Dendritic cell treated with granulocyte-macrophage colony-stimulating factor and Interleukin-4, amounts not matched to agents 40 ng/mL and 50 ng/mL, for 4 days (primary cell): Measurements from ENCODE around the gene GPR21.
A peak's percentile ranks its signal among the peaks of the same experiment; 100 is the strongest.

Source experiments
- H3K27ac Mint-ChIP-seq: one replicate; pipeline ENCODE4 v1.8.0; 2022; ENCODE audit warnings: mild to moderate bottlenecking, mixed read lengths
- H3K27me3 Mint-ChIP-seq: one replicate; pipeline ENCODE4 v1.8.0; 2022; ENCODE audit warnings: mild to moderate bottlenecking, mixed read lengths
- H3K36me3 Mint-ChIP-seq: one replicate; pipeline ENCODE4 v1.8.0; 2022; ENCODE audit warnings: low read depth, mixed read lengths
- H3K4me1 Mint-ChIP-seq: one replicate; pipeline ENCODE4 v1.8.0; 2022; ENCODE audit warnings: low read depth, mixed read lengths
- H3K4me3 Mint-ChIP-seq: one replicate; pipeline ENCODE4 v1.8.0; 2022; ENCODE audit warnings: mild to moderate bottlenecking, moderate library complexity, mixed read lengths
- H3K9me3 Mint-ChIP-seq: one replicate; pipeline ENCODE4 v1.8.0; 2022; ENCODE audit warnings: mixed read lengths
- intact Hi-C: fragments of 100-400 bp; cut with micrococcal nuclease; formaldehyde crosslinking; loops from one replicate; pipeline ENCODE4 v1.15.0; 2022

Gene GPR21

GRCh38 chr9:123033352-123033751 is at the start of gene GPR21:
GPR21 (plus strand) TSS chr9:123033667; CDS start chr9:123034567, 900 bp downstream.
- intact Hi-C loops, result no loop called here
- H3K36me3 Mint-ChIP-seq, result peaks cover 72% of the 10 kb centered on the region
- peaks cover 32% of the 10 kb centered on the region for H3K4me1 Mint-ChIP-seq
- H3K4me3 Mint-ChIP-seq, result no peak within 1 kb of the TSS
- H3K27ac Mint-ChIP-seq, result no peak within 1 kb of the TSS
- peaks cover 3% of the 10 kb centered on the region for H3K27me3 Mint-ChIP-seq
- H3K9me3 Mint-ChIP-seq, result no peaks in the 10 kb centered on the region

- Mint-ChIP-seq H3K27me3 (no peaks in the 10 kb centered on the region), H3K36me3 (peaks cover 54% of the 10 kb centered on the region), H3K27ac (no peak overlapping the region), H3K4me3 (no peak overlapping the region), H3K4me1 (no peaks in the 10 kb centered on the region), H3K9me3 (no peaks in the 10 kb centered on the region)
- intact Hi-C loops, result no loop called here
These were observed 47.5 kb upstream of the GPR21 start for GRCh38 chr9:122986010-122986409.

- no peak overlapping the region for H3K4me3 Mint-ChIP-seq
- H3K9me3 Mint-ChIP-seq, result no peaks in the 10 kb centered on the region
- no peak overlapping the region for H3K27ac Mint-ChIP-seq
- H3K36me3 Mint-ChIP-seq, result peaks cover 61% of the 10 kb centered on the region
- H3K27me3 Mint-ChIP-seq, result no peaks in the 10 kb centered on the region
- intact Hi-C loops, result no loop called here
- H3K4me1 Mint-ChIP-seq, result no peaks in the 10 kb centered on the region
These were observed 45.3 kb upstream of the GPR21 start for GRCh38 chr9:122988141-122988540.

- H3K4me1 Mint-ChIP-seq, result no peaks in the 10 kb centered on the region
- no peaks in the 10 kb centered on the region for H3K27me3 Mint-ChIP-seq
- no peak overlapping the region for H3K4me3 Mint-ChIP-seq
- H3K36me3 Mint-ChIP-seq, result peaks cover 70% of the 10 kb centered on the region
- no peak overlapping the region for H3K27ac Mint-ChIP-seq
- intact Hi-C loops, result no loop called here
- no peaks in the 10 kb centered on the region for H3K9me3 Mint-ChIP-seq
These were observed 44.4 kb upstream of the GPR21 start for GRCh38 chr9:122988920-122989621.

- Mint-ChIP-seq H3K36me3 (peaks cover 66% of the 10 kb centered on the region), H3K27ac (no peak overlapping the region), H3K27me3 (no peaks in the 10 kb centered on the region), H3K4me1 (no peaks in the 10 kb centered on the region), H3K4me3 (no peak overlapping the region), H3K9me3 (no peaks in the 10 kb centered on the region)
- intact Hi-C loops, result loop anchor here (5.0 kb wide), 2 partner anchors 89 to 104 kb away; no protein-coding TSS in a partner anchor
These were observed 42.1 kb upstream of the GPR21 start for GRCh38 chr9:122991370-122991830.

- intact Hi-C loops, result no loop called here
- Mint-ChIP-seq H3K4me1 (no peaks in the 10 kb centered on the region), H3K4me3 (no peak overlapping the region), H3K27ac (no peak overlapping the region), H3K27me3 (no peaks in the 10 kb centered on the region), H3K9me3 (no peaks in the 10 kb centered on the region), H3K36me3 (peaks cover 80% of the 10 kb centered on the region)
These were observed 36.9 kb upstream of the GPR21 start for GRCh38 chr9:122996586-122996985.

- peaks cover 5% of the 10 kb centered on the region for H3K4me1 Mint-ChIP-seq
- peaks cover 79% of the 10 kb centered on the region for H3K36me3 Mint-ChIP-seq
- no peaks in the 10 kb centered on the region for H3K27me3 Mint-ChIP-seq
- intact Hi-C loops, result no loop called here
- no peaks in the 10 kb centered on the region for H3K9me3 Mint-ChIP-seq
- H3K27ac Mint-ChIP-seq, result no peak overlapping the region
- H3K4me3 Mint-ChIP-seq, result no peak overlapping the region
These were observed 35.0 kb upstream of the GPR21 start for GRCh38 chr9:122998448-122998847.

- intact Hi-C loops, result no loop called here
- Mint-ChIP-seq H3K36me3 (peaks cover 81% of the 10 kb centered on the region), H3K4me1 (peaks cover 5% of the 10 kb centered on the region), H3K27me3 (no peaks in the 10 kb centered on the region), H3K9me3 (no peaks in the 10 kb centered on the region), H3K27ac (no peak overlapping the region), H3K4me3 (no peak overlapping the region)
These were observed 32.9 kb upstream of the GPR21 start for GRCh38 chr9:123000371-123001068.

- intact Hi-C loops, result no loop called here
- H3K27me3 Mint-ChIP-seq, result no peaks in the 10 kb centered on the region
- peaks cover 5% of the 10 kb centered on the region for H3K4me1 Mint-ChIP-seq
- peak overlapping the region; percentile 48 for H3K27ac Mint-ChIP-seq
- no peaks in the 10 kb centered on the region for H3K9me3 Mint-ChIP-seq
- peak overlapping the region; percentile 23 for H3K4me3 Mint-ChIP-seq
- peaks cover 79% of the 10 kb centered on the region for H3K36me3 Mint-ChIP-seq
These were observed 30.7 kb upstream of the GPR21 start for GRCh38 chr9:123002754-123003153.

GRCh38 chr9:123003466-123003865 is 30.0 kb upstream of the GPR21 start:
- Mint-ChIP-seq H3K36me3 (peaks cover 72% of the 10 kb centered on the region), H3K4me3 (no peak overlapping the region), H3K27me3 (no peaks in the 10 kb centered on the region)

GRCh38 chr9:123005964-123006363 is 27.5 kb upstream of the GPR21 start:
- Mint-ChIP-seq H3K27ac (no peak overlapping the region), H3K4me3 (no peak overlapping the region), H3K9me3 (no peaks in the 10 kb centered on the region), H3K4me1 (peaks cover 5% of the 10 kb centered on the region), H3K27me3 (no peaks in the 10 kb centered on the region), H3K36me3 (peaks cover 64% of the 10 kb centered on the region)
- intact Hi-C loops, result no loop called here

More at GRCh38 chr9:123003466-123003865, 30.0 kb upstream of the GPR21 start:
- Mint-ChIP-seq H3K9me3 (no peaks in the 10 kb centered on the region), H3K4me1 (peaks cover 5% of the 10 kb centered on the region), H3K27ac (no peak overlapping the region)
- intact Hi-C loops, result no loop called here

GRCh38 chr9:123007269-123007668 is 26.2 kb upstream of the GPR21 start:
- Mint-ChIP-seq H3K4me3 (no peak overlapping the region), H3K9me3 (no peaks in the 10 kb centered on the region), H3K27me3 (no peaks in the 10 kb centered on the region), H3K36me3 (peaks cover 69% of the 10 kb centered on the region), H3K27ac (no peak overlapping the region), H3K4me1 (peaks cover 5% of the 10 kb centered on the region)
- intact Hi-C loops, result no loop called here

- H3K27me3 Mint-ChIP-seq, result no peaks in the 10 kb centered on the region
- H3K27ac Mint-ChIP-seq, result no peak overlapping the region
- peaks cover 7% of the 10 kb centered on the region for H3K9me3 Mint-ChIP-seq
- intact Hi-C loops, result no loop called here
- no peaks in the 10 kb centered on the region for H3K4me1 Mint-ChIP-seq
- H3K36me3 Mint-ChIP-seq, result peaks cover 79% of the 10 kb centered on the region
- no peak overlapping the region for H3K4me3 Mint-ChIP-seq
These were observed 24.6 kb upstream of the GPR21 start for GRCh38 chr9:123008909-123009308.

GRCh38 chr9:123011380-123011779 is 22.1 kb upstream of the GPR21 start:
- Mint-ChIP-seq H3K4me3 (no peak overlapping the region), H3K27ac (no peak overlapping the region), H3K27me3 (no peaks in the 10 kb centered on the region), H3K9me3 (peaks cover 14% of the 10 kb centered on the region), H3K4me1 (no peaks in the 10 kb centered on the region), H3K36me3 (peaks cover 81% of the 10 kb centered on the region)
- intact Hi-C loops, result no loop called here
